HK-2 (cell line): ENCODE results near the gene SYCE3.
"Not testable (repeated sequence)": the region's sequence is repeated elsewhere in the genome, so short reads cannot be mapped to it uniquely, and the experiment has no call there.

Experiments used
- DNase-seq: peaks from one replicate; pipeline ENCODE4 v3.0.0-alpha.2; 2018; ENCODE audit not compliant: unreplicated experiment

Gene SYCE3

DNA sequence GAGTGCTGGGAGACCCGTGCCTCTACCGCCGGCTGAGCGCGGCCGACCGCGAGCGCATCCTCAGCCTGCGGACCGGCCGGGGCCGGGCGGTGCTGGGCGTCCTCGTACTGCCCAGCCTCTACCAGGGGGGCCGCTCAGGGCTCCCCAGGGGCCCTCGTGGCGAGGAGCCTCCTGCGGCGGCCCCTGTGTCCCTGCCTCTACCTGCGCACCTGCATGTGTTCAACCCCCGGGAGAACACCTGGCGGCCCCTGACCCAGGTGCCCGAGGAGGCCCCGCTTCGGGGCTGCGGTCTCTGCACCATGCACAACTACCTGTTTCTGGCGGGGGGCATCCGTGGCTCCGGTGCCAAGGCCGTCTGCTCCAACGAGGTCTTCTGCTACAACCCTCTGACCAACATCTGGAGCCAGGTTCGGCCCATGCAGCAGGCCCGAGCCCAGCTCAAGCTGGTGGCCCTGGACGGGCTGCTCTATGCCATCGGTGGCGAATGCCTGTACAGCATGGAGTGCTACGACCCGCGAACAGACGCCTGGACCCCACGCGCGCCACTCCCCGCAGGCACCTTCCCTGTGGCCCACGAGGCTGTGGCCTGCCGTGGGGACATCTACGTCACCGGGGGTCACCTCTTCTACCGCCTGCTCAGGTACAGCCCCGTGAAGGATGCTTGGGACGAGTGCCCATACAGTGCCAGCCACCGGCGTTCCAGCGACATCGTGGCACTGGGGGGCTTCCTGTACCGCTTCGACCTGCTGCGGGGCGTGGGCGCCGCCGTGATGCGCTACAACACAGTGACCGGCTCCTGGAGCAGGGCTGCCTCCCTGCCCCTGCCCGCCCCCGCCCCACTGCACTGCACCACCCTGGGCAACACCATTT is 13.6 kb downstream of the SYCE3 start:
- DNase-seq, result no peak

DNA sequence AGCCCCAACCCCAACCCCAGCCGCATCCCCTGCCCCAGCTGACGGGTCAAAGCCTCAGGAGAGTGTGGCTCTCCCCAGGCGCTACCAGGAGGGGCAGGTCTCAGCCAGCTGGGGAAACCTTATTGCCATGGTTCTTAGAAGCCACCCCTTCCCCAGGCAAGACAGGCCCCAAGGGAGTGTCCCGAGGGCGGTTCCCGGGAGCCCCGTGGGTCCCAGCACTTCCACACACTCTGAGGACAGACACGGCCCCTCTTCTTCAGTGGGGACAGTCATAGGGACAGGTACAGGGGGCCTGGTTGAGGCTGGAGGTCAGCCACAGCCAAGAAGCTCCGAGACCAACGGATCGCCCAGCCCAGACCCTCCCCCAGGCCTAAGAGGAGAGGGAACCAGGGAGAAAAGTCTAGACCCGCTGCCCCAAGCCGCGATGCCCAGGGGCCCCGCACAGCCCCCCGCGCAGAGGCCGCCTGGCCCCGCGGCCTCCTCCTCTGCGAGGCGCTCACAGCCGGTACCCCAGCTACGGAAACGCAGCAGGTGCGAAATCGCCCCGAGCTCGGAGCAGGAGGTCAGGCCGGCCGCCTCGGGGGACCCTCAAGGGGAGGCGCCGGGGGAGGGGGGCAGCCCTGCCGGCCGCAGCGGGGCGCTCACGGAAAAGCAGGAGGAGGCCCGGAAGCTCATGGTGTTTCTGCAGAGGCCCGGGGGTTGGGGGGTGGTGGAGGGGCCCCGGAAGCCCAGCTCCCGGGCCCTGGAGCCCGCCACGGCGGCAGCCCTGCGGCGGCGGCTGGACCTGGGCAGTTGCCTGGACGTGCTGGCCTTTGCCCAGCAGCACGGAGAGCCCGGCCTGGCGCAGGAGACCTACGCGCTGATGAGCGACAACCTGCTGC is 14.4 kb downstream of the SYCE3 start:
- DNase-seq, result no peak

DNA sequence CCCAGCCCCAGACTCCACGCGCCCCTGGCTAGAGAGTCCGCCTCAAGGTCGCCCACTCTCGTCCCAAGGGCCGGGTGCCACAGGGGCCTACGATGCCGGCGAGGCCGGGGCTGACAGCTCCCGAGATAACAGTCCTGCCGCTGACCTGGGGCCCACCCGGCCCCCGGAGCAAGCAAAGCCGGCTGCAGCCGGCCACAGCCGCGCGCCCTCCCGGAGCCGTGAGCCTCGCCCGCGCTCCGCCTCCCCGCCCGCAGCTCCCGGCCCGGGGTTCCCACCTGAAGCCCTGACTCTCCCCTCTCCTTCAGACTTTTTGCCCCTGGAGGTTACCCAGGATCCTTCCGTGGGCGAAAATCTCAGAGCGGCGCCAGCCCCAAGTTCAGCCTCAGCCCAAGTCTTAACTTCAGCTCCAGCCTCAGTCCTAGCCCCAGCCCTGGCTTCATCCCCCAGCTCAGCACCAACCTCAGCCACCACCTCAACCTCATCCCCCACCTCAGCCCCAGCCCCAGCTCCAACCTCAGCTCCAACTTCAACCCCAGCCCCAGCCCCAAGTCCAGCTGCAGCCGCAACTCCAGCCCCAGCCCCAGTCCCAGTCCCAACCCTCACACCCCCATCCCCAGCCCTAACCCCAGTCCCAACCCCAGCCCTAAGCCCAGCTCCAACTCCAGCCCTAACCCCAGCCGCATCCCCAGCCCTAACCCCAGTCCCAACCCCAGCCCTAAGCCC is 15.3 kb downstream of the SYCE3 start:
- DNase-seq, result no peak

DNA sequence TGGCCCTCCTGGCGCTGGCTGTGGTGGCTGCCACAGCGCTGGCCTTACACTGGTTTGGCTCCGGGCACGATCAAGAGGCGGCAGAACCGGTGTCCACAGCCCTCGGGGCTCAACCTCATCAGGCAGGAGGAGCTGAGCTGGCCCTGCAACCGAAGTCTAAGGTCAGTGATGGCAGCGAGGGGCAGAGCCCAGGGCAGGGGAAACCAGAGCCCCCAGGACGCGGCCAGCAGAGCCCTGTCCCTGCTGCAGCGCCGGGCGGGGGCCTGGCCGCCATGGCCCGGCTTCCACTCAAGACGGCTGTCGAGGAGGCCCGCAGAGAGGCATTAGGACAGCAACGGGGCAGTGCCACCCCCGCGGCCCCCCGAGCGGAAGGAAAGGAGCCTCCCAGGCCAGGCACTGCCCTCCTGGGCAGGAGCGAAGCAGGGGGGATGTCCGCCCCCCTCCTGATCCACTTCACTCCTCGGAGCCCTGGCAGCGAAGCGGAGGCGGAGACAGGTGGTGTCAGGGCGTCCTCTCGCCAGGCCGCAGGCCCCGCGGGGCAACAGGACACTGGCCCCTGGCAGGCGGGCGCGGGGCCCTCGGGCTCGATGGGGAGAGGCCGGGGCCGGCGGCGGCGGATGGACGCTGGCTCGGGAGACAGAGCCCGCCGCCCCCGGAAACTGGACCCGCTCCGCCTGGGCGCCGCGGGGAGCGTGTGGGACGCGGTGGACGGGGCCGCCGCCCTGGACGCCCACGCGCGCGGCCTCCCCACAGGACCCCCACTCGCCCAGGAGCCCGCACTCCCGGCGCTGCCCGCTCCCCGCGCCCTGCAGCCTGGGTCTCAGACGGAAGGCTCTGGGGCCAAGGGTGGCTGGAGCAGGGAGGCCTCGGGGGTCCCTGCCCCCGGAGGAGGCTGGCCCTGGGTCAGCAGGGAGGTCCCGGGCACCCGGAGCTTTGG is 16.1 kb downstream of the SYCE3 start:
- no peak for DNase-seq

DNA sequence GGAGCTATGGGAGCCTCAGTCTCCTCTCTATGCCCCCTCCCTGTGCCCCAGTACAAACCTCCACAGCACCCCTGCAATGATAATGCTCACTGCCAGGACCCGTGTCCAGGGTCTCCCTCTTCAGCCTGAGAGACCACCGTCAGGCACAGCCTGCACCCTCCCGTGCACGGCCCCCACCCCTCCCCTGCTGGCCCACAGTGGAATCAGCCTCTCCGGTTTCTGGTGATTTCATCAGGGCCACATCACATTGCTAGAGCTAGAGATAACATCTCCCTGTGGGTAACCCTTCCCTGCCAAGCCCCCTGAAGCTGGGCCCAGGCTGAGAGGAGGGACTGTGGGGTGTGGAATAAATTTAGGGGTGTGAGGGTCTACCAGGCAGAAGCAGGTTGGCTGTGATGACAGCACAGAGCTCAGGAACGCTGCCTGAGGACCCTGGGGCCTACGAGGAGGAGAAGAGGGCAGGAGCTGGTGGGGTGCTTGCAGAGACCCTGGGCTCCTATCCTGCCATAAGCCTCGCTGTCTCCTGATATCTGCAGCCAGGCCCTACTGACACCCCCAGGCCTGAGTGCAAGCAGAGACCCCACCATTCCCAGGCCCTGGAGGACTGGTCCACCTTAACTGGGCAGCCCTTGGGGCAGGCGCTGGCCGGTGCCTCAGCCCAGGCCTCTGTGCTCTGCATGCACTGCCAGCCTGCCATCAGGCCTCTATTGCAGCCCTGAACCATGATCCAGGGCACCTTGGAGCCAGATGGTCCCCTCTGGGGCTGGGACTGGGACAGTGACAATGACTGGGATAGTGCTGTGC is 17.0 kb downstream of the SYCE3 start, which contains the start of gene KLHDC7B:
Gene KLHDC7B, plus strand, starts transcription at position 378 of the 804 bp plus-strand sequence. Its CDS starts 345 bp downstream, at position 723.
- no peak for DNase-seq

DNA sequence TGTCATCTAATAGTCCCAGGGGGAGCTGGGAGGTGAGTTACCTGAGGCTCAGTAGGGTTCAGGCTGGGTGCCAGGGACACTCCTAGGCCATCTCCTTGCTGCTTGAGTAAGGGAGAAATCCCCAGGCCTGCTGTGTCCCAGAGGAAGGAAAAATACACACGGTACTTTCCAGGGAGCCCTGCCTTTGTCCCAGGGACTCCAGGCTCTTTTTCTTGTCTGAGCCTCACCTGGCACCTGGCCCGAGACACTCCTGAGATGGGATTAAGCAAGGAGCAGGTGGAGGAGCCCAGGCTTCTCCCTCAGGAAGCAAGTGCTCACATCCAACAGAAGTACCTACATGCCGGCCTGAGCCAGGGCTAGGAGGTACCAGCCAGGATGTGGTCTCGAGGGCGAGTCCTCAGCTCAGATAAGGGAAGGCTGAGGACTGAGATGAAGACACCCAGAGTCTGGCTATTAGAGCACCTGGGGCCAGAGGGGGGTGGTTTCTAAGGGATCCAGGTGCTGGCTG is 17.9 kb downstream of the SYCE3 start:
- no peak for DNase-seq

DNA sequence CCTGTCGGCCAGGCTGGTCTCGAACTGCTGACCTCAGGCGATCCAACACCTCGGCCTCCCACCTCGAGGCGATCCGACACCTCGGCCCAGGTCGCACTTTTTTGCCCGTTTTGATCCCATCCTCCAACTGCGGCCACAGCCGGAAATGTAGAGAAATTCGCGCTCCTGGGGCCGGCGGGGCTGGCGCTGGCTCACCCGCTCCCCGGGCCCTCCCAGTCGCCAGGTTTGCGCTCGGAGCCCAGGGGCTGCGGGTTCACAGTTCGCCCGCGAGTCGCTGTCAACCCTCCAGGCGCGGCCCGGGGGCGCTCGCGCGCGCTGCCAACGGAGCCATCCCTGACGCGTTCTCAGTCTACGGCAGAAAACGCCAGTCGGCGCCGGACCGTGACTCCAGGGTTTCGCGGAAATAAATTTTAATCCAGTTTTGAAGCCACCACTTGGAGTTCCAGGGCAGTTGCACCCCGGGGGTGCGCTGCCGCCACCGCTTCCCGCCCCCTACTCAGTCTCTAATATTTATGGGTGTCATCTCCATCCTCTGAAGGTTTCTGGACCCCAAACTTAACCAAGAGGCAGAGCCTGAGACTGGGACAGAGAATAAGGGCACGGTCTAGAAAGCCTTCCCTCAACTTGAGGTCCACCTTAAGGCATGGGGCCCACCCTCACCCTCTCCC is 18.5 kb downstream of the SYCE3 start:
- DNase-seq, result no peak

DNA sequence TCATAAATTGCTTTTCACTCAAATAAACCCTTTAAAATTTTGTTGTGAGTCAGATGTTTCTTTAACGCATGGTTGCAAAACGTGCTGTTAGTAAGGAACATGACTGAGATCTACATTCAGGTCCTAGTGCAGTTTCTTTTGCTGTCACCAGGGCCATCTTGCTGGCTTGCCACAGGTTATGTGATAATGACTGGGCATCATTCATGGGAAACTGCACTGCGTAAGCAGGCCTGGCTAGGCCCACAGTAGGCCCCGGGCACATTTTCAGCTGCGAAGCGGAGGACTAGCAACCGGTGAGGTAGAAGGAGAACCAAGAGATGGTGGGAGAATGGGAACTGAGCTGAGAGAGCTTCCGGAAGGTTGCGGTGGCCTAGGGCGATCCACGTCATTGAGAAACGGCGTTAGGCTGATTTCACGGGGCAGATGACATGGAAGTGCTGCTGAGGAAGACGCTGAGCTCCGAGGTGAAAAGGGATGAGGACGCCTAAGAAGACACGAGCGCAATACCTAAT is 20.2 kb downstream of the SYCE3 start:
- DNase-seq, result no peak

DNA sequence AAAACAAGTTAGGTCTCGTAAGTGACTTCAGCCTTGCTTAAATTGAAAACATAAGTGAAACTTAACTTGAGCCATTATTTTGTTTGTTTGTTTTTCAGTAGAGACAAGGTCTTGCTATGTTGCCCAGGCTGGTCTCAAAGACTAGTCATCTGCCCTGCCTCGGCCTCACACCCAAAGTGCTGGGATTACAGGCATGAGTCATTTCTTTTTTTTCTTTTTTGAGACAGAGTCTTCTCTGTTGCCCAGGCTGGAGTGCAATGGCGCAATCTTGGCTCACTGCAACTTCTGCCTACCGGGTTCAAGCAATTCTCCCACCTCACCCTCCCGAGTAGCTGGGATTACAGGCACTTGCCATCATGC is 21.1 kb downstream of the SYCE3 start:
- not testable (repeated sequence) for DNase-seq

DNA sequence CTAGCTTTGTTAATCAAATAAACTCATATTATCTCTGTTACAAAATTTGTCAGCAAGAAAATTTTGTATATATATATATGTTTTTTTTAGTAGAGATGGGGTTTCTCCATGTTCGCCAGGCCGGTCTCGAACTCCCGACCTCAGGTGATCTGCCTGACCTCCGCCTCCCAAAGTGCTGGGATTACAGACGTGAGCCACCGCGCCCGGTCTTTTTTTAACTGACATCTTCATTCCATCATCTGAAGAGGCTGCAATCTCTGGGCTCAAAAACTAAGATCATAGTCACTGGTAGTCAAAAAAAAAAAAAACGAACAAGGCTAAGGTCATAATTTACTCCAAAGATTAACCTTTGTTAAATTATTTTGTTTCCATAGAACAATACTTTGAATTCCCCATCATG is 22.3 kb downstream of the SYCE3 start:
- no peak for DNase-seq

DNA sequence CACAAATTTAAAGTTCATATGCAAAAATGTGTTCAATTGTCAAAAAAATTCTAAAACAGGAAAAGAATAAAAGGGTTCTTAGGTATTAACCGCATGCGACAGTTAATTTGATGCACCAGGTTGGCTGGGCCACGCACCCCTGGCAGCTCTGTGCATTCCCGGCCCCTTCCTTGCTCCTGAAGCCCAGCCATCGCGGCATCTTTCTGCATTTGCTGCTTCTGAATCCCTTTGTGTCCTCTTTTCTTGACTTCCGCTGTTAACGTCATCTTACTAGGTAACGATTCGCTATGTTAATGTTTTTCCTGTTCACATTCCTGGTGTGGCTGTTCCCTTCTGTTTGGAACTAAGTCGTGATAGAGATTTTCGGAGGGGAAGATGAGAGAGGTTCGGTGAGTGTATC is 25.0 kb downstream of the SYCE3 start:
- no peak for DNase-seq

DNA sequence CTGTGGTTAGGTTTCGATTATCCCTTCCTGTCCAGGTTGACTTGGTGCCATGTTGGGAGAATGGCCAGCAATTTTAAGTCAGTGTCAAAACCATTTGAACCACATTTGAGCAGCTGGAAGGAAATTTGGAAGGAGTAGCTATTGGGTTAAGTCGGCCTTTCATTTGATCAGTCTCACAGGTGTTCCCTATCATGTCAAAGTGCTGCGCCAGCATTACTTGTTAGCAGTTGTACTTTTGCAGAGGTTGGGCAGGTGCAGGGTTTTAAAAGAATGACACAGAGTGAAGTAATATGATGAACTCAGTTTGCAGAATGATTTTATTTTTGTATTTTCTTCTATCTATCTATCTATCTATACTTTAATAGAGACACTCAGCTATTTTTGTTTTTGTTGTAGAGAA is 26.5 kb downstream of the SYCE3 start:
- DNase-seq, result no peak

DNA sequence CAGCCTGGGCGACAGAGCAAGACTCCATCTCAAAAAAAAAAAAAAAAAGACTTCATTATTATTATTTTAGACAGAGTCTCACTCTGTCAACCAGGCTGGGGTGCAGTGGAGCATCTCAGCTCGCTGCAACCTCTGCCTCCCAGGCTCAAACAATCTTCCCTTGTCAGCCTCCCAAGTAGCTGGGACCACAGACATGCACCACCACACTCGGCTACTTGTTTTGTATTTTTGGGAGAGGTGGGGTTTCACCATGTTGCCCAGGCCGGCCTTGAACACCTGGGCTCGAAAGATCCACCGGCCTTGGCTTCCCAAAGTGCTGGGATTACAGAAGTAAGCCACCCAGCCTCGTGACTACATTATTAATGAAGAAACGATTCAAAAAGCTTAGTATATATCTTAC is 27.6 kb downstream of the SYCE3 start:
- DNase-seq, result no peak

DNA sequence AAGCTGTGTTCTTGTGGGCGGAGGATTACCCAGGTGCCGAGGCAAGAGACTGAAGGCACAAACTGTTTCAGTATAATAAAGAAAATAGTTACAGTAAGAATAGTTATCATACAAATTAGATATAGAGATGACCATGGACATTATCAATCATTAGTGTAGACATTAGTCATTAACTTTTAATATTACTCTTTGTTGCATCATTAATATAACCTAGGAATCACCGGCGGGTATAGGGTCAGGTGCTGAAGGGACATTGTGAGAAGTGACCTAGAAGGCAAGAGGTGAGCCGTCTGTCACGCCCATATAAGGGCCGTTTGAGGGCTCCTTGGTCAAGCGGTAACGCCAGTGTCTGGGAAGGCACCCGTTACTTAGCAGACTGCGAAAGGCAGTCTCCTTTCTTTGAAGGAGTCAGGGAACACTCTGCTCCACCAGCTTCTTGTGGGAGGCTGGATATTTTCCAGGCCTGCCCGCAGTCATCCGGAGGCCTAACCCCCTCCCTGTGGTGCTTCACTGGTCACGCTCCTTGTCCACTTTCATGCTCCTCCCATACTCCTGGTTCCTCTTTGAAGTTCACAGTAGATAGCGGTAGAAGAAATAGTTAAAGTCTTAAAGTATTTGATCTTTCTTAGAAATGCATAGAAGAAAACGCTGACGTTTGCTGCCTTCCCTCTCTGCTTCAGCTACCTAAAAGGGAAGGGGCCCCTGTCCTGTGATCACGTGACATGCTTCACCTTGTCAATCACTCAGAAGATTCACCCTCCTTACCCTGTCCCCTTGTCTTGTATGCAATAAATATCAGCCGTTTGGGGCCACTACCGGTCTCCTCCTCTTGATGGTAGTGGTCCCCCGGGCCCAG is 28.6 kb downstream of the SYCE3 start:
- DNase-seq, result peak; percentile 63

DNA sequence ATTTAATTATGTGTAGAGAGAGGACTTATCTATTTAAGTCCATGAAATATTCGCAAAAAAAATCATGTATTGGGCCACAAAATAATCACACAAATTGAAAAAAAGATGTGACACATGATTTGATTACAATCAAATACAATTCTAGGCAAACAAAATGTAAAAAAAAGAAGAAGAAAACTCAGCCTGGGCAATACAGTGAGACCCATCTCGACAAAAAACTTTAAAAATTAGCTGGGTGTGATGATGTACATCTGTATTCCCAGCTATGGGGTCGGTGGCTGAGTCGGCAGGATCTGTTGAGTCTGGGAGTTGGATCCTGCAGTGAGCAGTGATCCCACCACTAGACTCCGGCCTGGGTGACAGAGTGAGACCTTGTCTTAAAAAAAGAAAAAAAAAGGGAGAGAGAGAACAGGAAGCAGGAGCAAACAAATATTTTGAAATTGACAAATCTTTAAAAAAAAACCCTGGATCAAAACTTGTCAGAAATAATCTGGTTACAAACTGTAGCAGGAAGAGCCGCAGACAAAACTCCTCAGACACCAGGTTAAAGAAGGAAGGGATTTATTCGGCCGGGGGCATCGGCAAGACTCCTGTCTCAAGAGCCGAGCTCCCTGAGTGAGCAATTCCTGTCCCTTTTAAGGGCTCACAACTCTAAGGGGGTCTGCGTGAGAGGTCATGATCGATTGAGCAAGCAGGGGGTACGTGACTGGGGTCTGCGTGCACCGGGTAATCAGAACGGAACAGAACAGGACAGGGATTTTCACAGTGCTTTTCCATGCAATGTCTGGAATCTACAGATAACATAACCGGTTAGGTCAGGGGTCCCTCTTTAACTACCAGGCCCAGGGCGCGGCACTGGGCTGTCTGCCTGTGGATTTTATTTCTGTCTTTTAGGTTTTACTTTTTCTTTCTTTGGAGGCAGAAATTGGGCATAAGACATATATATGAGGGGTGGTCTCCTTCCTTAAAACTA is 29.6 kb downstream of the SYCE3 start:
- DNase-seq, result no peak

DNA sequence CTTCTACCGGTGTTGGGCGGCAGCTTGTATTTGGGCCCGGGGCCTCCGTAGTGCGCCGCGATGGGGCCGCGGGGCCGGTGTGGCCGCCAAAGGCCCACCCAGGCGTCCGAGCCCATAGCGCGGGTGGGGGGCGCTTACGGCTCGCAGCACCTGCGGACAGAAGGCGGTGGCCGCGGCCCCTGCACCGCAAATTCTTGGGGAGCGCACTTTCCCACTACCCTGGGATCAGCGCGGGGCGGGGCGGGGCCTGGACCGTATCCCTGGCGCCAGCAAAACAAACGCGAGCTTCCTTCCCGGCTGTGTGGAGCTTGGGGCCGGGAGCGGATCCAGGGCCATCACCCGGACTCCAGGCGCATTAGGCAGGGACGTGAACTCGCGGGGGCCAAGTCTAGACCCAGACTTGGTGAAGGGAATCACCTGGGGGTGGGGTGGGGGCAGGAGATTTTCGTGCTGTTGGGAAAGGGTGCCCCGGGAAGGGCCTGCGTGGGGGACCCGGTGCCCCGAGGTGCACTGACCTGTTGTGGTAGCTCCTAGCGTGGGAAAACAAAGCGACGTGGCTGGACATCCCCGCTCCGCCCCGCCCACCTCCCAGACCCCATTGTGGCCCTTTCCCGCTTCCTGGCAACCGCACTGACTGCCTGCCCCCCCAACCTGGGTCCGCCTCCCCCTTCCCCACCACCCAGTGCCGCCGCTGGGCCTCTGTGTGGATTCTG is 30.6 kb downstream of the SYCE3 start:
- peak; percentile 76 for DNase-seq
